Measurements from ENCODE around the gene AHSG. TPM values are rescaled to one million over a fixed set of nuclear protein-coding genes. Genes with fewer than 3 reads are reported as not detected.

Gene AHSG
- total and polyA plus RNA-seq, 2 donors (not counting 1 experiment from before 2014, with no cell fraction given), result not detected

- Histone ChIP-seq H3K79me2 (ENCODE audit: control insufficient read depth, insufficient read depth, low read length) (no peaks in the 10 kb centered on the region), H3K9me3 (ENCODE audit: control insufficient read depth, insufficient read depth, low read depth, low read length) (no peaks in the 10 kb centered on the region), H3K4me1 (ENCODE audit: control insufficient read depth, extremely low read depth, insufficient read depth, low read length) (no peaks in the 10 kb centered on the region), H2AFZ (ENCODE audit: low read length) (no peak overlapping the region), H3K27me3 (ENCODE audit: control insufficient read depth, insufficient read depth, low read length) (peaks cover 3% of the 10 kb centered on the region), H4K20me1 (ENCODE audit: control insufficient read depth, extremely low read depth, insufficient read depth, low read length) (no peaks in the 10 kb centered on the region), H3K27ac (ENCODE audit: insufficient read depth, low read length) (no peak overlapping the region), H3K36me3 (ENCODE audit: control insufficient read depth, insufficient read depth, low read length) (no peaks in the 10 kb centered on the region), H3K4me2 (ENCODE audit: extremely low read depth, insufficient read depth, low read length) (no peak overlapping the region), H3K9ac (ENCODE audit: insufficient read depth, low read length) (no peak overlapping the region), H3K4me3 (replicated peaks in 1 of 4; ENCODE audit: control extremely low read depth in 1 of 4, insufficient read depth in 1 of 4, low read depth in 3 of 4, low read length in 4 of 4) (no peak overlapping the region)
- TF ChIP-seq EZH2 (IDR thresholded peaks at IDR 0.05; ENCODE audit: low read length, missing control alignments), result no peak
- no peak for TF ChIP-seq CTCF (conservative IDR thresholded peaks at IDR 0.05 in 1 of 2, IDR thresholded peaks at IDR 0.05 in 1 of 2; ENCODE audit: low read depth in 1 of 2, low read length in 2 of 2)
- DNase-seq (ENCODE audit: low read depth in 2 of 2), result no peak
These were observed 28.1 kb downstream of the AHSG start for GRCh38 chr3:186640929-186641328.

- TF ChIP-seq EZH2 (IDR thresholded peaks at IDR 0.05; ENCODE audit: low read length, missing control alignments), result no peak
- TF ChIP-seq CTCF (conservative IDR thresholded peaks at IDR 0.05 in 1 of 2, IDR thresholded peaks at IDR 0.05 in 1 of 2; ENCODE audit: low read depth in 1 of 2, low read length in 2 of 2), result no peak
- Histone ChIP-seq H4K20me1 (ENCODE audit: control insufficient read depth, extremely low read depth, insufficient read depth, low read length) (no peaks in the 10 kb centered on the region), H3K27me3 (ENCODE audit: control insufficient read depth, insufficient read depth, low read length) (peaks cover 3% of the 10 kb centered on the region), H3K9ac (ENCODE audit: insufficient read depth, low read length) (no peak overlapping the region), H3K27ac (ENCODE audit: insufficient read depth, low read length) (no peak overlapping the region), H3K79me2 (ENCODE audit: control insufficient read depth, insufficient read depth, low read length) (no peaks in the 10 kb centered on the region), H3K36me3 (ENCODE audit: control insufficient read depth, insufficient read depth, low read length) (no peaks in the 10 kb centered on the region), H3K9me3 (ENCODE audit: control insufficient read depth, insufficient read depth, low read depth, low read length) (no peaks in the 10 kb centered on the region), H3K4me3 (replicated peaks in 1 of 4; ENCODE audit: control extremely low read depth in 1 of 4, insufficient read depth in 1 of 4, low read depth in 3 of 4, low read length in 4 of 4) (no peak overlapping the region), H3K4me1 (ENCODE audit: control insufficient read depth, extremely low read depth, insufficient read depth, low read length) (no peaks in the 10 kb centered on the region), H2AFZ (ENCODE audit: low read length) (no peak overlapping the region), H3K4me2 (ENCODE audit: extremely low read depth, insufficient read depth, low read length) (no peak overlapping the region)
- DNase-seq (ENCODE audit: low read depth in 2 of 2), result no peak
These were observed 29.2 kb downstream of the AHSG start for GRCh38 chr3:186642014-186642413.

GRCh38 chr3:186643493-186643892 is 30.6 kb downstream of the AHSG start:
- H3K27me3 ChIP-seq (ENCODE audit: control insufficient read depth, insufficient read depth, low read length), result peaks cover 3% of the 10 kb centered on the region
- no peaks in the 10 kb centered on the region for H3K36me3 ChIP-seq (ENCODE audit: control insufficient read depth, insufficient read depth, low read length)
- H3K4me3 ChIP-seq (replicated peaks in 1 of 4; ENCODE audit: control extremely low read depth in 1 of 4, insufficient read depth in 1 of 4, low read depth in 3 of 4, low read length in 4 of 4), result no peak overlapping the region
- no peak overlapping the region for H3K27ac ChIP-seq (ENCODE audit: insufficient read depth, low read length)
- no peak for TF ChIP-seq EZH2 (IDR thresholded peaks at IDR 0.05; ENCODE audit: low read length, missing control alignments)
- TF ChIP-seq CTCF (conservative IDR thresholded peaks at IDR 0.05 in 1 of 2, IDR thresholded peaks at IDR 0.05 in 1 of 2; ENCODE audit: low read depth in 1 of 2, low read length in 2 of 2), result no peak
- no peak overlapping the region for H2AFZ ChIP-seq (ENCODE audit: low read length)
- no peaks in the 10 kb centered on the region for H3K9me3 ChIP-seq (ENCODE audit: control insufficient read depth, insufficient read depth, low read depth, low read length)
- H3K79me2 ChIP-seq (ENCODE audit: control insufficient read depth, insufficient read depth, low read length), result no peaks in the 10 kb centered on the region
- no peak overlapping the region for H3K4me2 ChIP-seq (ENCODE audit: extremely low read depth, insufficient read depth, low read length)
- H3K4me1 ChIP-seq (ENCODE audit: control insufficient read depth, extremely low read depth, insufficient read depth, low read length), result no peaks in the 10 kb centered on the region
- no peak for DNase-seq (ENCODE audit: low read depth in 2 of 2)
- H4K20me1 ChIP-seq (ENCODE audit: control insufficient read depth, extremely low read depth, insufficient read depth, low read length), result no peaks in the 10 kb centered on the region
- H3K9ac ChIP-seq (ENCODE audit: insufficient read depth, low read length), result no peak overlapping the region

All from fibroblast of lung (primary cell).